SJCRH30 (cell line): ENCODE data around the gene LAMA3. TPM values are rescaled to one million over a fixed set of nuclear protein-coding genes. Genes with fewer than 3 reads are reported as not detected.

Source experiments
- DNase-seq, 2 experiments: peaks; one replicate each; pipeline ENCODE4 v3.0.0-alpha.2; 2015 to 2020
- H3K27ac ChIP-seq: fragments of 250-450 bp; sonication (Bioruptor Pico); 2 replicates; pipeline ENCODE4 v1.5.1; 2020; ENCODE audit warnings: mild to moderate bottlenecking, moderate library complexity
- H3K27me3 ChIP-seq: fragments of 250-450 bp; sonication (Bioruptor Pico); 2 replicates; pipeline ENCODE4 v1.5.1; 2020; ENCODE audit warnings: mild to moderate bottlenecking, moderate library complexity
- H3K36me3 ChIP-seq: fragments of 250-450 bp; sonication (Bioruptor Pico); 2 replicates; pipeline ENCODE4 v1.5.1; 2020; ENCODE audit warnings: mild to moderate bottlenecking, moderate library complexity
- H3K4me1 ChIP-seq: fragments of 250-450 bp; sonication (Bioruptor Pico); 2 replicates; pipeline ENCODE4 v1.5.1; 2020; ENCODE audit warnings: mild to moderate bottlenecking, moderate library complexity
- H3K4me3 ChIP-seq: fragments of 250-450 bp; sonication (Bioruptor Pico); 2 replicates; pipeline ENCODE4 v1.5.1; 2020; ENCODE audit warnings: mild to moderate bottlenecking, moderate library complexity
- H3K9me3 ChIP-seq: fragments of 250-450 bp; sonication (Bioruptor Pico); replicated peaks from 2 replicates; pipeline ENCODE4 v1.5.1; 2020; ENCODE audit warnings: mild to moderate bottlenecking, moderate library complexity
- total RNA-seq: library from RNA; depleted of rRNA; stranded (reverse); fragments of >200 nt; shearing (Covaris generic); gene quantifications from 2 replicates; pipeline ENCODE4 v1.2.3, GENCODE V29; 2014

Gene LAMA3
- total RNA-seq, 1 experiment from 2014 or later: 0.04 TPM

GRCh38 chr18:23963443-23964165 is 274.4 kb downstream of the LAMA3 start:
- H3K27me3 ChIP-seq: no peaks in the 10 kb centered on the region
- no peak overlapping the region for H3K4me3 ChIP-seq
- no peaks in the 10 kb centered on the region for H3K36me3 ChIP-seq
- H3K9me3 ChIP-seq: no peaks in the 10 kb centered on the region
- peak in 1 of 2 experiments; percentile 11 for DNase-seq
- peaks cover 11% of the 10 kb centered on the region for H3K4me1 ChIP-seq
- H3K27ac ChIP-seq: no peak overlapping the region

GRCh38 chr18:23964282-23965238 is 275.3 kb downstream of the LAMA3 start:
- Histone ChIP-seq H3K4me3 (no peak overlapping the region), H3K27ac (no peak overlapping the region), H3K27me3 (no peaks in the 10 kb centered on the region), H3K9me3 (no peaks in the 10 kb centered on the region), H3K36me3 (no peaks in the 10 kb centered on the region), H3K4me1 (peaks cover 11% of the 10 kb centered on the region)
- DNase-seq: no peak

- Histone ChIP-seq H3K4me1 (peaks cover 11% of the 10 kb centered on the region), H3K36me3 (no peaks in the 10 kb centered on the region), H3K27ac (no peak overlapping the region), H3K27me3 (no peaks in the 10 kb centered on the region), H3K9me3 (no peaks in the 10 kb centered on the region), H3K4me3 (no peak overlapping the region)
- peak in 1 of 2 experiments; percentile 9 for DNase-seq
Measured at GRCh38 chr18:23966909-23967308, 277.7 kb downstream of the LAMA3 start.

- peak; percentile 41 to 57 for DNase-seq
- Histone ChIP-seq H3K27ac (no peak overlapping the region), H3K27me3 (no peaks in the 10 kb centered on the region), H3K4me1 (peaks cover 11% of the 10 kb centered on the region), H3K36me3 (no peaks in the 10 kb centered on the region), H3K4me3 (no peak overlapping the region), H3K9me3 (no peaks in the 10 kb centered on the region)
Measured at GRCh38 chr18:23967321-23968089, 278.3 kb downstream of the LAMA3 start.

- no peak for DNase-seq
- H3K9me3 ChIP-seq: no peaks in the 10 kb centered on the region
- H3K27me3 ChIP-seq: no peaks in the 10 kb centered on the region
- no peaks in the 10 kb centered on the region for H3K36me3 ChIP-seq
- no peak overlapping the region for H3K4me3 ChIP-seq
- peaks cover 11% of the 10 kb centered on the region for H3K4me1 ChIP-seq
- no peak overlapping the region for H3K27ac ChIP-seq
Measured at GRCh38 chr18:23968638-23969604, 279.7 kb downstream of the LAMA3 start.

GRCh38 chr18:23969664-23970063 is 280.4 kb downstream of the LAMA3 start:
- H3K27me3 ChIP-seq: no peaks in the 10 kb centered on the region
- no peak overlapping the region for H3K27ac ChIP-seq
- no peaks in the 10 kb centered on the region for H3K36me3 ChIP-seq
- H3K4me3 ChIP-seq: no peak overlapping the region
- H3K9me3 ChIP-seq: no peaks in the 10 kb centered on the region
- H3K4me1 ChIP-seq: peaks cover 11% of the 10 kb centered on the region
- DNase-seq: no peak

- no peak for DNase-seq
- H3K4me1 ChIP-seq: peaks cover 11% of the 10 kb centered on the region
- H3K9me3 ChIP-seq: no peaks in the 10 kb centered on the region
- H3K4me3 ChIP-seq: no peak overlapping the region
- H3K36me3 ChIP-seq: no peaks in the 10 kb centered on the region
- H3K27ac ChIP-seq: no peak overlapping the region
- H3K27me3 ChIP-seq: no peaks in the 10 kb centered on the region
Measured at GRCh38 chr18:23970161-23971096, 281.2 kb downstream of the LAMA3 start.

- Histone ChIP-seq H3K27ac (no peak overlapping the region), H3K4me3 (no peak overlapping the region), H3K36me3 (no peaks in the 10 kb centered on the region), H3K4me1 (peaks cover 11% of the 10 kb centered on the region), H3K9me3 (no peaks in the 10 kb centered on the region), H3K27me3 (no peaks in the 10 kb centered on the region)
- DNase-seq: no peak
Measured at GRCh38 chr18:23971097-23971440, 281.8 kb downstream of the LAMA3 start.

- Histone ChIP-seq H3K27ac (no peak overlapping the region), H3K4me1 (peaks cover 11% of the 10 kb centered on the region), H3K4me3 (no peak overlapping the region), H3K27me3 (no peaks in the 10 kb centered on the region), H3K9me3 (no peaks in the 10 kb centered on the region), H3K36me3 (no peaks in the 10 kb centered on the region)
- no peak for DNase-seq
Measured at GRCh38 chr18:23971666-23972230, 282.5 kb downstream of the LAMA3 start.

GRCh38 chr18:23972453-23972852 is 283.2 kb downstream of the LAMA3 start:
- peaks cover 7% of the 10 kb centered on the region for H3K4me1 ChIP-seq
- H3K27ac ChIP-seq: no peak overlapping the region
- no peak for DNase-seq
- H3K27me3 ChIP-seq: no peaks in the 10 kb centered on the region
- H3K36me3 ChIP-seq: no peaks in the 10 kb centered on the region
- H3K9me3 ChIP-seq: no peaks in the 10 kb centered on the region
- no peak overlapping the region for H3K4me3 ChIP-seq

- H3K9me3 ChIP-seq: no peaks in the 10 kb centered on the region
- DNase-seq: no peak
- H3K27me3 ChIP-seq: no peaks in the 10 kb centered on the region
- no peak overlapping the region for H3K27ac ChIP-seq
- no peaks in the 10 kb centered on the region for H3K36me3 ChIP-seq
- peaks cover 10% of the 10 kb centered on the region for H3K4me1 ChIP-seq
- no peak overlapping the region for H3K4me3 ChIP-seq
Measured at GRCh38 chr18:23977103-23977502, 287.9 kb downstream of the LAMA3 start.

GRCh38 chr18:23977719-23978483 is 288.6 kb downstream of the LAMA3 start:
- no peak overlapping the region for H3K27ac ChIP-seq
- H3K4me1 ChIP-seq: peaks cover 10% of the 10 kb centered on the region
- H3K4me3 ChIP-seq: no peak overlapping the region
- no peaks in the 10 kb centered on the region for H3K36me3 ChIP-seq
- H3K27me3 ChIP-seq: no peaks in the 10 kb centered on the region
- peak in 1 of 2 experiments; percentile 17 for DNase-seq
- no peaks in the 10 kb centered on the region for H3K9me3 ChIP-seq
